ENCODE measurements around the gene TOGARAM1. TPM values are rescaled to one million over a fixed set of nuclear protein-coding genes. Genes with fewer than 3 reads are reported as not detected.

TOGARAM1 gene
- total RNA-seq, 1 experiment from 2014 or later = 6.3 TPM

DNA sequence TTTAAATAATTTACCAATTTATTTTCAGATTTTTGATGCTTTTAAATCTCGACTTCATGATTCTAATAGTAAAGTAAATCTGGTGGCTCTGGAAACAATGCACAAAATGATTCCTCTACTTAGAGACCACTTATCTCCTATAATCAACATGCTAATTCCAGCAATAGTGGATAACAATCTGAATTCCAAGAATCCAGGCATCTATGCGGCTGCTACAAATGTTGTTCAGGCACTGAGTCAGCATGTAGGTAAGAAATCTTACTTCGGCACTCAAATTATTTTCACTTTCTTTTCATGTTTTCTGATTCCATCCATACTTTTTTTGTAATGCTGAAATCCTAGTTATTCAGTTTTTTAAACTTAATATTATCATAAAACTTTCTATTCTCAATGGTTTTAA is 106.4 kb downstream of the TOGARAM1 start:
- 0 out of 2 replicates have a peak, but pooled peaks cover 7% of the 10 kb centered on the region for H3K36me3 ChIP-seq (ENCODE audit: low read depth, low read length)
- no peak overlapping the region for H3K4me2 ChIP-seq (ENCODE audit: low read length)
- H3F3A ChIP-seq (ENCODE audit: low read length, unreplicated experiment) = no peaks in the 10 kb centered on the region
- ChIA-PET CTCF (no interaction called here), POLR2A (ENCODE audit: unreplicated experiment) (no interaction called here)
- no peaks in the 10 kb centered on the region for H4K20me1 ChIP-seq (ENCODE audit: low read length)
- TF ChIP-seq EZH2 (IDR thresholded peaks at IDR 0.05; ENCODE audit: low read length, unreplicated experiment) (no peak), EZH2phosphoT487 (IDR thresholded peaks at IDR 0.05; ENCODE audit: borderline replicate concordance, low read length) (no peak)
- TF ChIP-seq, protein P1, sequence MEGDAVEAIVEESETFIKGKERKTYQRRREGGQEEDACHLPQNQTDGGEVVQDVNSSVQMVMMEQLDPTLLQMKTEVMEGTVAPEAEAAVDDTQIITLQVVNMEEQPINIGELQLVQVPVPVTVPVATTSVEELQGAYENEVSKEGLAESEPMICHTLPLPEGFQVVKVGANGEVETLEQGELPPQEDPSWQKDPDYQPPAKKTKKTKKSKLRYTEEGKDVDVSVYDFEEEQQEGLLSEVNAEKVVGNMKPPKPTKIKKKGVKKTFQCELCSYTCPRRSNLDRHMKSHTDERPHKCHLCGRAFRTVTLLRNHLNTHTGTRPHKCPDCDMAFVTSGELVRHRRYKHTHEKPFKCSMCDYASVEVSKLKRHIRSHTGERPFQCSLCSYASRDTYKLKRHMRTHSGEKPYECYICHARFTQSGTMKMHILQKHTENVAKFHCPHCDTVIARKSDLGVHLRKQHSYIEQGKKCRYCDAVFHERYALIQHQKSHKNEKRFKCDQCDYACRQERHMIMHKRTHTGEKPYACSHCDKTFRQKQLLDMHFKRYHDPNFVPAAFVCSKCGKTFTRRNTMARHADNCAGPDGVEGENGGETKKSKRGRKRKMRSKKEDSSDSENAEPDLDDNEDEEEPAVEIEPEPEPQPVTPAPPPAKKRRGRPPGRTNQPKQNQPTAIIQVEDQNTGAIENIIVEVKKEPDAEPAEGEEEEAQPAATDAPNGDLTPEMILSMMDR (conservative IDR thresholded peaks at IDR 0.05; ENCODE audit: low read depth, low read length) = no peak
- no peak overlapping the region for H3K27ac ChIP-seq (ENCODE audit: low read length)
- DNase-seq (no peak), ATAC-seq (no peak)
- no peaks in the 10 kb centered on the region for H3K4me1 ChIP-seq (ENCODE audit: insufficient read depth, low read length)
- H3K79me2 ChIP-seq (ENCODE audit: low read length) = no peaks in the 10 kb centered on the region
- H3K9me3 ChIP-seq (ENCODE audit: low read length) = no peaks in the 10 kb centered on the region
- no peak overlapping the region for H3K4me3 ChIP-seq (ENCODE audit: low read length)
- H3K27me3 ChIP-seq (ENCODE audit: low read length) = no peaks in the 10 kb centered on the region
- no peak overlapping the region for H3K9ac ChIP-seq (ENCODE audit: low read length)
- BruUV-seq (replicated peaks) = no TSS peak
- intact Hi-C loops (cut with micrococcal nuclease) = no loop called here
- H3K9me2 ChIP-seq (replicated peaks; ENCODE audit: low read length) = no peaks in the 10 kb centered on the region
- no peak overlapping the region for H2AFZ ChIP-seq (ENCODE audit: low read length)

GRCh38 chr14:45070215-45070614 is 108.2 kb downstream of the TOGARAM1 start:
- Histone ChIP-seq H4K20me1 (ENCODE audit: low read length) (no peaks in the 10 kb centered on the region), H3K4me2 (ENCODE audit: low read length) (no peak overlapping the region), H3K27ac (ENCODE audit: low read length) (no peak overlapping the region), H3K9me3 (ENCODE audit: low read length) (no peaks in the 10 kb centered on the region), H3K4me1 (ENCODE audit: insufficient read depth, low read length) (no peaks in the 10 kb centered on the region), H3K4me3 (ENCODE audit: low read length) (no peak overlapping the region), H3K79me2 (ENCODE audit: low read length) (no peaks in the 10 kb centered on the region), H3K27me3 (ENCODE audit: low read length) (no peaks in the 10 kb centered on the region), H2AFZ (ENCODE audit: low read length) (no peak overlapping the region), H3K36me3 (ENCODE audit: low read depth, low read length) (0 out of 2 replicates have a peak, but pooled peaks cover 7% of the 10 kb centered on the region), H3K9me2 (replicated peaks; ENCODE audit: low read length) (no peaks in the 10 kb centered on the region), H3F3A (ENCODE audit: low read length, unreplicated experiment) (no peaks in the 10 kb centered on the region), H3K9ac (ENCODE audit: low read length) (no peak overlapping the region)
- TF ChIP-seq, protein P1 (conservative IDR thresholded peaks at IDR 0.05; ENCODE audit: low read depth, low read length) = no peak
- TF ChIP-seq EZH2 (IDR thresholded peaks at IDR 0.05; ENCODE audit: low read length, unreplicated experiment) = no peak
- no peak for TF ChIP-seq EZH2phosphoT487 (IDR thresholded peaks at IDR 0.05; ENCODE audit: borderline replicate concordance, low read length)
- POLR2A ChIA-PET (ENCODE audit: unreplicated experiment) = no interaction called here
- BruUV-seq (replicated peaks) = no TSS peak
- CTCF ChIA-PET = no interaction called here
- ATAC-seq = peak; percentile 99
- DNase-seq = peak; percentile 65
- intact Hi-C loops (cut with micrococcal nuclease) = loop anchor here (1.0 kb wide), 1 partner anchor 43 kb away; no protein-coding TSS in a partner anchor

DNA sequence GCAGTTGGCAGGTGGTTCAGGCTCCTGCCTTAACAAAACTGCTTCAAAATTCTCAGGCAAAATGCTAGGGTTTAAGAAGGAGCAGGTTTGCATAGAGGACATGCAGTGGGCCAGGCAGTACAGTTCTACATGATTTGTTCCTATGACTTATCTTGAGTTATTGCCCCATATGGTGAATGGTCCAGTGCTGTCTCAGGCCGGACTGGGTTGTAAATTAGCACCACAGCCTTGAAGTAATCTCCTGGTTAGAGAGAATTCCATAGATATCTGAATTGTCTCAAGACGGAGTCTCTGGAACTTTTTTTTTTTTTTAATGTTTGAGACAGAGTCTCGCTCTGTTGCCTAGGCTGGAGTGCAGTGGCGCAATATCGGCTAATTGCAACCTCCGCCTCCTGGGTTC is 110.1 kb downstream of the TOGARAM1 start:
- Histone ChIP-seq H3K4me2 (ENCODE audit: low read length) (no peak overlapping the region), H3K79me2 (ENCODE audit: low read length) (no peaks in the 10 kb centered on the region), H4K20me1 (ENCODE audit: low read length) (no peaks in the 10 kb centered on the region), H3K9me2 (replicated peaks; ENCODE audit: low read length) (no peaks in the 10 kb centered on the region), H2AFZ (ENCODE audit: low read length) (no peak overlapping the region), H3K9me3 (ENCODE audit: low read length) (no peaks in the 10 kb centered on the region), H3K4me3 (ENCODE audit: low read length) (no peak overlapping the region), H3F3A (ENCODE audit: low read length, unreplicated experiment) (no peaks in the 10 kb centered on the region), H3K4me1 (ENCODE audit: insufficient read depth, low read length) (no peaks in the 10 kb centered on the region), H3K9ac (ENCODE audit: low read length) (no peak overlapping the region), H3K27me3 (ENCODE audit: low read length) (no peaks in the 10 kb centered on the region), H3K27ac (ENCODE audit: low read length) (no peak overlapping the region), H3K36me3 (ENCODE audit: low read depth, low read length) (0 out of 2 replicates have a peak, but pooled peaks cover 7% of the 10 kb centered on the region)
- no TSS peak for BruUV-seq (replicated peaks)
- intact Hi-C loops (cut with micrococcal nuclease) = no loop called here
- POLR2A ChIA-PET (ENCODE audit: unreplicated experiment) = interaction anchor here (0.6 kb wide), 1 partner anchor 51 kb away, joined by 3 read pairs; no protein-coding TSS in a partner anchor
- DNase-seq = no peak
- CTCF ChIA-PET = no interaction called here
- TF ChIP-seq EZH2phosphoT487 (IDR thresholded peaks at IDR 0.05; ENCODE audit: borderline replicate concordance, low read length) (no peak), EZH2 (IDR thresholded peaks at IDR 0.05; ENCODE audit: low read length, unreplicated experiment) (no peak)
- TF ChIP-seq, protein P1 (conservative IDR thresholded peaks at IDR 0.05; ENCODE audit: low read depth, low read length) = no peak
- ATAC-seq = no peak

All from PC-3 (cell line).